SW480 (cell line): ENCODE results near the gene FCN2.

ENCODE experiments used
- DNase-seq: peaks from one replicate; pipeline ENCODE4 v3.0.0-alpha.2; 2016; ENCODE audit warnings: low spot score

The FCN2 gene

GRCh38 chr9:134888603-134889190 lies 8.1 kb downstream of the FCN2 start:
- DNase-seq: no peak

GRCh38 chr9:134889386-134890154 lies 9.0 kb downstream of the FCN2 start:
- DNase-seq: no peak

GRCh38 chr9:134890155-134890495 lies 9.5 kb downstream of the FCN2 start:
- no peak for DNase-seq

- DNase-seq: no peak
Measured at GRCh38 chr9:134891053-134891452, 10.4 kb downstream of the FCN2 start.

GRCh38 chr9:134891713-134892112 lies 11.1 kb downstream of the FCN2 start:
- no peak for DNase-seq

GRCh38 chr9:134892221-134892620 lies 11.6 kb downstream of the FCN2 start:
- no peak for DNase-seq

- DNase-seq: no peak
Measured at GRCh38 chr9:134892820-134893420, 12.3 kb downstream of the FCN2 start.

GRCh38 chr9:134894136-134894860 lies 13.7 kb downstream of the FCN2 start:
- DNase-seq: no peak

GRCh38 chr9:134895097-134895496 lies 14.5 kb downstream of the FCN2 start:
- no peak for DNase-seq

- no peak for DNase-seq
Measured at GRCh38 chr9:134895567-134895907, 14.9 kb downstream of the FCN2 start.

- peak; percentile 11 for DNase-seq
Measured at GRCh38 chr9:134895908-134896833, 15.6 kb downstream of the FCN2 start.

GRCh38 chr9:134896834-134897583 lies 16.4 kb downstream of the FCN2 start:
- DNase-seq: no peak

GRCh38 chr9:134897584-134898170 lies 17.1 kb downstream of the FCN2 start:
- no peak for DNase-seq

- DNase-seq: no peak
Measured at GRCh38 chr9:134898319-134898718, 17.7 kb downstream of the FCN2 start.

- DNase-seq: no peak
Measured at GRCh38 chr9:134899168-134899567, 18.6 kb downstream of the FCN2 start.

GRCh38 chr9:134899818-134900217 lies 19.2 kb downstream of the FCN2 start:
- DNase-seq: no peak

GRCh38 chr9:134902936-134903335 lies 22.3 kb downstream of the FCN2 start:
- no peak for DNase-seq

- DNase-seq: no peak
Measured at GRCh38 chr9:134908524-134909309, 28.1 kb downstream of the FCN2 start.

GRCh38 chr9:134909511-134910481 lies 29.2 kb downstream of the FCN2 start:
- no peak for DNase-seq
